ENCODE results near the gene RNF181.
"Not testable (repeated sequence)": the region's sequence is repeated elsewhere in the genome, so short reads cannot be mapped to it uniquely, and the experiment has no call there.

DNA sequence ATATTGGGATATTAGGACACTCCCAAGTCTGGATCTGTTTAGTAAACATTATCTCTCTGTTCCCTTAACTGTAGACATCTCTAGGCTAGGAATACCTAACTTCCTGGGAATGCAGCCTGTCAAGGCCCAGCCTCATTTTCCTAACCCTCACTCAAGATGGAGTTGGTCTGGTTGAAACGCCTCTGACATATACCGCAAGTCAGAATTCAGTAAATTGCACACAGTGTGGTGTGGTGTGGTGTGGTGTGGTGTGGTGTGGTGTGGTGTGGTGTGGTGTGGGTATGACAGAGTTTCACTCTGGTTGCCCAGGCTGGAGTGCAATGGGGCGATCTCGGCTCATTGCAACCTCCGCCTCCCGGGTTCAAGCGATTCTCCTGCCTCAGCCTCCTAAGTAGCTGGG is 19.2 kb downstream of the RNF181 start:
- TF ChIP-seq, protein P1, sequence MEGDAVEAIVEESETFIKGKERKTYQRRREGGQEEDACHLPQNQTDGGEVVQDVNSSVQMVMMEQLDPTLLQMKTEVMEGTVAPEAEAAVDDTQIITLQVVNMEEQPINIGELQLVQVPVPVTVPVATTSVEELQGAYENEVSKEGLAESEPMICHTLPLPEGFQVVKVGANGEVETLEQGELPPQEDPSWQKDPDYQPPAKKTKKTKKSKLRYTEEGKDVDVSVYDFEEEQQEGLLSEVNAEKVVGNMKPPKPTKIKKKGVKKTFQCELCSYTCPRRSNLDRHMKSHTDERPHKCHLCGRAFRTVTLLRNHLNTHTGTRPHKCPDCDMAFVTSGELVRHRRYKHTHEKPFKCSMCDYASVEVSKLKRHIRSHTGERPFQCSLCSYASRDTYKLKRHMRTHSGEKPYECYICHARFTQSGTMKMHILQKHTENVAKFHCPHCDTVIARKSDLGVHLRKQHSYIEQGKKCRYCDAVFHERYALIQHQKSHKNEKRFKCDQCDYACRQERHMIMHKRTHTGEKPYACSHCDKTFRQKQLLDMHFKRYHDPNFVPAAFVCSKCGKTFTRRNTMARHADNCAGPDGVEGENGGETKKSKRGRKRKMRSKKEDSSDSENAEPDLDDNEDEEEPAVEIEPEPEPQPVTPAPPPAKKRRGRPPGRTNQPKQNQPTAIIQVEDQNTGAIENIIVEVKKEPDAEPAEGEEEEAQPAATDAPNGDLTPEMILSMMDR (IDR thresholded peaks at IDR 0.05 in 2 of 3, conservative IDR thresholded peaks at IDR 0.05 in 1 of 3; ENCODE audit: borderline replicate concordance in 1 of 3, insufficient read depth in 1 of 3, low read depth in 2 of 3, low read length in 2 of 3): not testable (repeated sequence)
- not testable (repeated sequence) for TF ChIP-seq POLR2A (IDR thresholded peaks at IDR 0.05; ENCODE audit: borderline replicate concordance, extremely low read depth, insufficient read depth, insufficient read length); ZNF274 (IDR thresholded peaks at IDR 0.05; ENCODE audit: low read depth, low read length); SIN3A (IDR thresholded peaks at IDR 0.05; ENCODE audit: low read depth); POLR2AphosphoS5 (IDR thresholded peaks at IDR 0.05; ENCODE audit: low read depth, low read length); EZH2 (IDR thresholded peaks at IDR 0.05); SRF (IDR thresholded peaks at IDR 0.05; ENCODE audit: low read depth); YY1 (IDR thresholded peaks at IDR 0.05; ENCODE audit: extremely low read depth, insufficient replicate concordance, low read depth, low read length); RAD21 (IDR thresholded peaks at IDR 0.05; ENCODE audit: low read depth); FOSL1 (IDR thresholded peaks at IDR 0.05; ENCODE audit: low read depth); CBX3 (IDR thresholded peaks at IDR 0.05; ENCODE audit: low read depth); SP1 (IDR thresholded peaks at IDR 0.05; ENCODE audit: low read depth)
- TF ChIP-seq, protein P2, sequence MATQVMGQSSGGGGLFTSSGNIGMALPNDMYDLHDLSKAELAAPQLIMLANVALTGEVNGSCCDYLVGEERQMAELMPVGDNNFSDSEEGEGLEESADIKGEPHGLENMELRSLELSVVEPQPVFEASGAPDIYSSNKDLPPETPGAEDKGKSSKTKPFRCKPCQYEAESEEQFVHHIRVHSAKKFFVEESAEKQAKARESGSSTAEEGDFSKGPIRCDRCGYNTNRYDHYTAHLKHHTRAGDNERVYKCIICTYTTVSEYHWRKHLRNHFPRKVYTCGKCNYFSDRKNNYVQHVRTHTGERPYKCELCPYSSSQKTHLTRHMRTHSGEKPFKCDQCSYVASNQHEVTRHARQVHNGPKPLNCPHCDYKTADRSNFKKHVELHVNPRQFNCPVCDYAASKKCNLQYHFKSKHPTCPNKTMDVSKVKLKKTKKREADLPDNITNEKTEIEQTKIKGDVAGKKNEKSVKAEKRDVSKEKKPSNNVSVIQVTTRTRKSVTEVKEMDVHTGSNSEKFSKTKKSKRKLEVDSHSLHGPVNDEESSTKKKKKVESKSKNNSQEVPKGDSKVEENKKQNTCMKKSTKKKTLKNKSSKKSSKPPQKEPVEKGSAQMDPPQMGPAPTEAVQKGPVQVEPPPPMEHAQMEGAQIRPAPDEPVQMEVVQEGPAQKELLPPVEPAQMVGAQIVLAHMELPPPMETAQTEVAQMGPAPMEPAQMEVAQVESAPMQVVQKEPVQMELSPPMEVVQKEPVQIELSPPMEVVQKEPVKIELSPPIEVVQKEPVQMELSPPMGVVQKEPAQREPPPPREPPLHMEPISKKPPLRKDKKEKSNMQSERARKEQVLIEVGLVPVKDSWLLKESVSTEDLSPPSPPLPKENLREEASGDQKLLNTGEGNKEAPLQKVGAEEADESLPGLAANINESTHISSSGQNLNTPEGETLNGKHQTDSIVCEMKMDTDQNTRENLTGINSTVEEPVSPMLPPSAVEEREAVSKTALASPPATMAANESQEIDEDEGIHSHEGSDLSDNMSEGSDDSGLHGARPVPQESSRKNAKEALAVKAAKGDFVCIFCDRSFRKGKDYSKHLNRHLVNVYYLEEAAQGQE (IDR thresholded peaks at IDR 0.05; ENCODE audit: low read depth): not testable (repeated sequence)
- TF ChIP-seq, protein P3, sequence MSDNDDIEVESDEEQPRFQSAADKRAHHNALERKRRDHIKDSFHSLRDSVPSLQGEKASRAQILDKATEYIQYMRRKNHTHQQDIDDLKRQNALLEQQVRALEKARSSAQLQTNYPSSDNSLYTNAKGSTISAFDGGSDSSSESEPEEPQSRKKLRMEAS (IDR thresholded peaks at IDR 0.05): not testable (repeated sequence)
